ENCODE results near the gene ANXA4.

- no peak for TF ChIP-seq CTCF (IDR thresholded peaks at IDR 0.05)
- TF ChIP-seq POLR2A (IDR thresholded peaks at IDR 0.05), result no peak
Observed at GRCh38 chr2:69729266-69729665, 12.7 kb upstream of the ANXA4 start.
